ENCODE results near the gene CFAP77.

GRCh38 chr9:132479733-132480132 lies 69.7 kb downstream of the CFAP77 start:
- TF ChIP-seq CTCF (IDR thresholded peaks at IDR 0.05; ENCODE audit: low read depth, low read length): no peak
- no peak for TF ChIP-seq MYC (IDR thresholded peaks at IDR 0.05; ENCODE audit: low read depth, low read length)
- TF ChIP-seq POLR2A (IDR thresholded peaks at IDR 0.05; ENCODE audit: extremely low read depth, insufficient read length): no peak
- TF ChIP-seq, protein P1, sequence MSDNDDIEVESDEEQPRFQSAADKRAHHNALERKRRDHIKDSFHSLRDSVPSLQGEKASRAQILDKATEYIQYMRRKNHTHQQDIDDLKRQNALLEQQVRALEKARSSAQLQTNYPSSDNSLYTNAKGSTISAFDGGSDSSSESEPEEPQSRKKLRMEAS (IDR thresholded peaks at IDR 0.05; ENCODE audit: low read depth, low read length): no peak

Data from NB4 (cell line).